Embryonic facial prominence (tissue), 1 donor: ENCODE measurements around the gene ESYT3.
"Not testable (repeated sequence)": the region's sequence is repeated elsewhere in the genome, so short reads cannot be mapped to it uniquely, and the experiment has no call there.

Experiments used
- DNase-seq: peaks from one replicate; pipeline ENCODE4 v3.0.0-alpha.2; 2016; ENCODE audit errors: extremely low spot score

ESYT3 gene

DNA sequence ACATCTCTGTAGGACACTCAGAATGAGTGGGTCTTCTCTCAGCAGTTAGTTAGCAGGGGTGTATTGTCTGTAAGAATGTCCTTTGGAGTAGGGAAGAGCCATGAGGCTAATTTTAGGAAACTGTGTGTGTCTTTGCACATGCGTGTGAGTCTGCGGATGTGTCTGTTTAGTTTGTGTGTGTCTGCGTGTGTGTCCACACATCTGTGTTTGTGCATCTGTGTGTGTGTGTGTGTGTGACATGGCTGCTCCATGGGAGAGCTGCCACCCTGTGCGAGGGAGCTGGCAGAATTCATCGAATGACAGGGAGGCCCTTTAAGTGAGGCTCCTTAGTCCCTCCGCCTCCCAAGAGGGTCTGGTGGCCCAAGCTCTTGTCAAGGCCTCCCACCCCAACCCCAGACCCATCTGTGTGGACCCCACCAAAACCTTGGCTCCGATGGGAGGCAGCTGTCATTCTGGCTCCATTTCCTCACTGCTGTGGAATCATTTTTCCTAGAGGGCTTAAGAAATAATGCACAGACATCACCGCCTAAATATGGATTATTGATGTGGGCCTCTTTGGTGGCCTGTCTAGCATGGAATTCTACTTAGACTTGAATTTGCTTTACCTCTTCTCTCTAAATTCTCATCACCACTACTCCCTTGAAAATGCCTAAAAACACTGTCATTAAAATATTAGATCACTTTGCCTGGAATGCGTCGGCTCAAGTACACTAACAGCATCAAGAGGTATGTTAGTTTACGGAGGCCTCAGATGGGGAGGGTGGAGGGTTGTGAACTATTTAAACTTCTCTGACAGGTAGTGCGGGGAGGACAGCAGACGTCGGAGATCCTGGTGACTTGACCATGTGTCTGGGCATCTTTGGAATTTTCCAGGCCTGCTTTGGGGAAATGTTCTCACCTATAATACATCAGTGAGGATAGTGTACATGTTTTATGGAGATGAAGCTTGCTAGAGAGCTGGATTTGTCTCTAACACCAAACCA is 9.4 kb downstream of the ESYT3 start:
- no peak for DNase-seq

DNA sequence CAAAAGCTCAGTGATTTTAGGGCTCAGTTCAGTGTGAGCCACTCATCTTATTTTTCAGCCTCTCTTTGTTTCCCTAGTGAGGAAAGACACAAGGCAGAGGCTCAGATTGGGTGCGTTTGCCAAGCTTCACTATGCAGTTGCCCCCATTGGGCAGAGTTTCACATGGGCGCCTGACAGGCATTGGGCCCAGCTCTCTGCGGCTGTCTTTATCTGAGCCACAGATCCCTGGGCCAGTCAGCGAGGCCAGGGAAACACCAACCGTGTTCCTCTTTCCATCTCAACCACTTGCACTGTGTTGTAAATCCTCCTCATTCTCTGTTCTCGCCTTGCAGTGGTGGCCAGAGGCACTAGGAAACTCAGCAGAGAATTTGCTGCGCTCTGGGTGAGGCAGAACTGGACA is 10.8 kb downstream of the ESYT3 start:
- no peak for DNase-seq

DNA sequence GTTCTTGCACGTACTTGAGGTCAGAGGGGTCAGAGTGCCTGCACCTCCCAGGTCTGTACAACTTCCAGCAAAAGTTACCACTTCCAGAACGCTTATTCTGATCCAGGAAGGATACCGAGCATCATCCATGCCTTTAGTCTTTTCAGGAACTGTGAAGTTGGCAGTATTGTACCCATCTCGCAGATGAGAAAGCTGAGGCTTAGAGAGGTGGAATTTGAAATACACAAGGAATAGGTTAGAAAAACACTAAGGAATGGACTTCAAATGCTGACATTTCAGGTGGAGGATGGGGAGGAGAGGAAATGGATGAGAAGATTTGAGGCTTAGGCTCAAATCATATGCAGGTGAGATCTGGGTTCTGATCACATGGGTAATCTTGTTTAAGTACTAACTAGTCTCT is 11.2 kb downstream of the ESYT3 start:
- DNase-seq = no peak

DNA sequence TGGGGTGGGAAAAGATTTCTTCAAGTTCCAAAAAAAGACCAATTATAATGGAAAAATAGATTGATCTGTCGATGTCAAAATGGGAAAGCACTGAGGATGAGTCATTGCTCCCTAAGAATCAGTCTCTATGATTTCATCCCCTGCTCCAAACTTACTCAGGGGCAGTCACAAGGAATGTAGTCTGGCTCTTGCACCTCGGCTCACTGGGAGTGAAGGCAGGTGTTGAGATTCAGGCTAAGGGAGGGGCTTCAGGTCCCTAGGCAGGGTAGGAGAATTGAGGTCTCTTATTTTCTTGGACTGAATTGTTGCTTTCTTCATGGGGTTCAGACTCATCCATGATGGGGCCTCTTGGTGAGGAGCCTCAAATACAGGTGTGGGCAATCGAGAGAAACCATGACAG is 14.2 kb downstream of the ESYT3 start:
- no peak for DNase-seq

DNA sequence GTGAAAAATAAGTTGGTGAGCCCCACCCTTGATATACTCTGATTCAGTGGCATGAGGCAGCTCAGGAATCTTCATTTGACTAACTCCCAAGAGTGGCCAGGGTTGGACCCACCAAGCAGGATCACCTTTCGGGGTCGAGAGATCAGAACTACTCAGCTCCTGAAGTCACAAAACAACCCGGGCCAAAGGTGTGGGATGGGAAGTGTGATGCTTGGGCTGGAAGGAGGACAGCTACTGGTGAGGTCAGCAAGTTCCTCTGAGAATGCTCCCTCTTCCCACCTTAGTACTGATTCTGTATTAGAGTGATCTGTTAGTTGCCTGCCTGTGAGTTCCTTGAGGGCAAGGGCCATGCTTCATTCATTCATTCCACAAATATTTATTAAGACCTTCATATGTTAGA is 15.1 kb downstream of the ESYT3 start:
- DNase-seq = no peak

DNA sequence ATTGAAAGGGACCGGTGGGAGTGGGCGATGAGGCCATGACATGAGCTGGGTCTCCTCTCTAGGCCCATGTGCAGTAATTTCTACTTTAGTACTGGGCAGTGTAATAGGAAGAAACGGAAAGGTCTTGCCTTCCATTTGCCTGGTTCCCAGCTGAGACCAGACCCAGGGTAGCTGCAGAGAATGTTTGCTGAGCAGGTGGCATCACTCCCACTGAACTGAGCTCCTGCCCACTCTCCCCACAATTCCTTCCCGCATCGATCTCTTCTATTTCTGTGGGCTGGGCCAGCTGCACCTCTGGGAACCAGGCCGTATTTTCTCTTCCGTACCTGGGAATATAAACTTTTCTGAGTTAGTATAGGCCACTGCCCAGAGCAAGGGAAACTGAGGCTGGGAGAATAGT is 15.8 kb downstream of the ESYT3 start:
- no peak for DNase-seq

DNA sequence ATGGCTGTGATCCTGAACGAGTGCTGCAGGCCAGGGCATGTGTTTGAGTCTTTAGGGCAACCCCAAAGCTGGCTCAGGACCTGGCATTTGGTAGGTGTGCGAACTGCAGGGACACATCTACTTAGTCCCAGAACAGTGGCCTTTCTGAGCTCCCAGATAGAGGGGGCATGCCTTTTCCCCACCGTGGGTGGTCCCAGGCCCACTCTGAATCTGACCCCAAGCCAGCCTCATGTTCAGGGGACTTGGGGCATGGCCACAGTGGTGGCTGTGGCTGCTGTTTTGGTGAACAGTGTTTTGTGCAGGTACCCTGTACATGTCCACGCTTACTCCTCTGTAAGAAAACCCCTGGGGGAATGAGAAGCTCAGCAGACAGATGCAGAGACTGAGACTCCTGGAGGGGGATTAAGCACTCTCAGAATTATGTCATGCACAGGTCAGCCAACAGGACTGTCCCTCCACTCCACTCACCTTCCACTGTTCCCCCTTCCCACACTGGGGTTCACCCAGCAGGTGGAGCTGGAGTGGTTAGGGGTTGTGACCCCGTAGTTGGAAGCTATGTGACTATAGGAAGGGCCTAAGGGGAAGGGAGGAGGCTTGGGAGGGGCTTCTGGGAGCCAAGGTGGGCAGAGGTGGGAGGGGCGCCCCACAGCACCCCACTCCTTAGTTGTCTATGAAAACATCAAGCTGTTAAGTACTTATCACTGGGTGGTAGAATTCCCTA is 16.4 kb downstream of the ESYT3 start:
- DNase-seq = no peak

DNA sequence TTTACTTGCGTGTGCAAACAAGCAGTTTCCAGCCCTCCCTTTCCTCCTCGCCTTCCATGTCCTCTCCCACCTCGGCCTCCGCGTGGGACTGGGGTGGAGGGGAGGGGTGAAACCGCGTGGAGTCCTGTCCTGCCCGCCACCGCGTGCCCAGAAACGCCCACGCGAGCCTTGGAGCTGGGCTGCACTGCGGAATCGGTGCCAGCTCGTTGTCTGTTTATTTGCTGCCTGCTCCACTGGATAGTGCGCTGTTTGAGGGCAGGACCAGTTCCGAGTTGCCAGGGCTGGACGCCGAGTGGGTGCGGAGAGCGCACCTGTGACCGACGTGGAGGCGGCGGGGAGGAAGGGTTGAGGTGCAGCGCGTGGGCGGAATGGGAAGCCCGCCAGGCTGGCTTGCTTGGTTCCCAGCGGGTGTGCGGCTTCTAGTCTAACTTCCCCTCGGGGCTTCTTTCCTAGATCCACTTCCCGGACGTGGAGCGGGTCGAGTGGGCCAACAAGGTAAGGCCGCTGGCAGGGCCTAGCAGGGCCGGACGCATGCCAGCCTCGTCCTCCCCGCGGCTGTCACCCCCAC is 17.3 kb downstream of the ESYT3 start:
- no peak for DNase-seq

DNA sequence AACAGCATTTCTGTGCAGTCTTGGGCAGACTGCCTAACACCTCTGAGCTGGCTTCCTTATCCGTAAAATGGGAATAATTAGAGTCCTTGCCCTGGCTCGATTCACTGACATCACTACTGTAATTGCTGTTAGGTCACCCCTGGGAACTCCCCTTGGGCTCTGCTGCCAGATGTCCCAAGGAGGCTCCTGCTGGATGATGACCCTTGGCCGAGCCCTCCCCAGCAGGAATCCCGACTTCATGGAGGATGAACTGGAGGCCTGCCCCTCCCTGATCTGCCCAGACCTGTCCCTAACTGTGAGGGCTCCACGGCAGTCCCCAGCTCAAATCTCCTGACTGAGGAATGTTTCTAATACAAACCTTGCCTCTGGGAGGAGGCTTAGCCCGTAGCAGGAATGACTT is 18.0 kb downstream of the ESYT3 start:
- DNase-seq = no peak

DNA sequence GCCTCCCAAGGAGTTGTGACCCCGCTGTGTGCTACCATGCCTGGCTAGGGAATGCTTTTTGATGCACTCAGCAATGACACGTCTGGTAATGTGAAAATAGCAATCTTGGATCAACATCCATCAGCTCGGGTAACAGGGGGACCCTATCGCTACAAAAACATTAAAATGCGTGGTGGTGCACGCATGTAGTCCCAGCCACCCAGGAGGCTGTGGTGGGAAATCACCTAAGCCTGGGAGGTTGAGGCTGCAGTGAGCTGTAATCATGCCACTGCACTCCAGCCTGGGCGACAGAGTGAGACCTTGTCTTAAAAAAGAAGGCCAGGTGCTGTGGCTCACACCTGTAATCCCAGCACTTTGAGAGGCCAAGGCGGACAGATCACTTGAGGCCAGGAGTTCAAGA is 19.5 kb downstream of the ESYT3 start:
- not testable (repeated sequence) for DNase-seq

DNA sequence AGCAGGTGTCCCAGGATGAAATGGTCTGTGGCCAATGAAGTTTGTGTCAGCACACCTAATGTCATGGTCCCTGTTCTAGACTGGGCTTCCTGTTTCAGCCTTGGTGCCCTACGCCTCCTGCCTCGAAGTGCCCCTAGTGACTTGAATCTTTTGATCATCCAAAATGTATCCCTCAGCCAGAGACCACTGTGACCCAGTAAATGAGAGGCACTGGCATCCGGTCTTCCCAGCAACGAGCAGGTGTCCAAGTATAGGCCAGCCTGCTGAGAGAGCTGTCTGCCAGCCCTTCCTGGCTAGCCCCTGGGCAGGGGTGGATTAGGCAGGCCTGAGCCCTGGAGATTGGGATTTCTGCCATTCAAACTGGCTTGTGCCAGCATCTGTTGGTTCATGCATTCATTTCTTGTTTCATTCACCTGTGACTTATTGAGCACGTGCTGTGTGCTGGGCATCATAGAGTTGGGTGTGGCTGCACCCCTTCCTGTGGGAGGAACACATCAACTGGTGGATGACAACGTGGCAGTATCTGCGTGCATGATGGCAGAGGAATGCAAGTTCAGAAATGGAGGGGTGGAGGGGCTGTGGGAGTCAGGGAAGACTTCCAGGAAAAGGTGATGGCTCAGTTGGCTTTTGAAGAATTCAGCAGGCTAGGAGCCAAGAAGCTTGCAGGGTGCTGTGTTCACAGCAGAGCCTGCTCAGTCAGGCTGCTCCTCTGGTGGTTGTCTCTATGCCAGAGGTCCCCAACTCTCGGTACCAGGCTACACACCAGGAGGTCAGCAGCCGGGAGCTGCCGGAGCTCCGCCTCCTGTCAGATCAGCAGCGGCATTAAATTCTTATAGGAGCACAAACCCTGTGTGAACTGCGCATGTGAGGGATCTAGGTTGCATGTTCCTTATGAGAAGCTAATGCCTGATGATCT is 21.6 kb downstream of the ESYT3 start:
- DNase-seq = no peak

DNA sequence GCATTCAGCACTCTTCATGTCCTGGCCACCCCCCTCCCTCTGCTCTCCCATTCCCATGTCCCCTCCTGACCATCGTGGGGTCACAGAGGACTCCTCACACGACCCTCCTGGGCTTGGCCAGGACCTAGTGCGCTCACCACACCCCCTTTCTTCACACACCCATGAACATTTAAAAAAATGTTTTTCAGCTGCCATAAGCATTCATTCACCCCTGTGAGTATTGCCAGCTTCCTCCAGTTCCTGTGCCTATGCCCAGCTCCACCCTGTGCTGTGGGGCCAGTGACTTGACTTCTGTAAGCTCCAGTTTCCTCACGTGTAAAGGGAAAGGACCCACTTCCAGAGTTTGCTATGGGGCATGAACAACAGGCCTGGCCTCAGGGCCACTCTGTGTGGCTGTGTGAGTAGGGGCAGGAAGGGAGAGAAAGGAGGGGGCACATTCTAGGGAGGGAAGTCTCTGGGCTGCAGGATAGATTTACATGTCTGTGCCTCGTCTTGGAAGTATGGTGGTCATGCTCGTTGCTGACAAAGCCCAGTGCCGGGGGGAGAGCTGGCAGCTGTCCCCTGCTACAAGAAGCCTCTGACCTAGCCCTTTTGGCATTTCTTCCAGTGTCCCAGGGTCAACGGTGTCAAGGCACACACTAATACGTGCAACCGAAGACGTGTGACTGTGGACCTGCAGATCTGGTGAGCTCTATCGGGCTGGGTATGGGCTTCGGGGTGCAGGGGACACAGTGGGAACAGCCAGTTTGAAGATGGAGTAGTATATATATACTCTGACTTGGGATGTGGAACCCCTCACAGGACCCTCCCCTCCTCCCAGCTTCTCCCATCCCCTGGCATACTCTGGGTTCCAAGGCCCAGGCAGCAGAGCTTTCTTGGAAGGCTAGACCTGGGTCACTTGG is 22.8 kb downstream of the ESYT3 start:
- DNase-seq = no peak

DNA sequence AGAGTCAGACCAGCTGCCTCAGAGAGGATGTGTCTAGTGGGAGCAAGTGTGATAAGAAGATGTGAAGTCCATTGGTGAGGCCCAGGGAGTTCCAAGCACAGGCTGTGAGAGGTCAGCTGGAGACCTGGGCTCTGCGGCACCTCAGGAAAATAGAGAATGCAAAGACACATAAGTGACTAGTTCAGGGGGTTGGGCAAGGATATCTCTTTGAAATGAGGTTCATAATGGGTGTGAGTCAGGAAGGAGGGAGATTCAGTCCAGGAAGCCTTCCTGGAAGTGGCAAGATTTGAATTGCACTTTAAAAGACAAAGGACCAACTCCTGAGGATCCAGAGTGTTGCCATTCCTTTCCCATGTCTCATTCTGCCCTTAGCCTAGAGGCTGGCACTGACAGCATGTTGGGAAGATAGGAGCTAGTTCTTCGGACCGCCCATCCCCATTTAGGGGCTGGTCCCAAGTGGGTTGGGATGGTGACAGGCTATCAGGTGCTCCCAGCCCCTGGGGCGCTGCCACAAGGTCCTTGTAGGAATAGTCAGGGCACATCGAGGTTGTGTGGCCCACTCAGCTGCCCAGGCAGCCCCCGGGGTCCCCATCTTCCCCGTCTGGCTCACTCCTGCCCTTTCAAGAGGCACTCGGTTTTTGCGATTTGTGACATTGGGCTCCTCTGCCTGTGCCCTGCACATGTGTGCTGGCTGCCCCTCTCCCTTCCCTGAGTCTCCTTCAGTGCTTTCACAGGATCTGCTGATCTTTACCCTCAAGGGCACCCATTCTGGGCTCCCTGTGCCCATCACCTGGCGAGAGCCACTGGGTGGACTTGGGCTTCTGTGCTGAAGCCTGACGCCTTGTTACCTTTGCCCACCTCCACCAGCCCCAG is 23.7 kb downstream of the ESYT3 start:
- DNase-seq = no peak

DNA sequence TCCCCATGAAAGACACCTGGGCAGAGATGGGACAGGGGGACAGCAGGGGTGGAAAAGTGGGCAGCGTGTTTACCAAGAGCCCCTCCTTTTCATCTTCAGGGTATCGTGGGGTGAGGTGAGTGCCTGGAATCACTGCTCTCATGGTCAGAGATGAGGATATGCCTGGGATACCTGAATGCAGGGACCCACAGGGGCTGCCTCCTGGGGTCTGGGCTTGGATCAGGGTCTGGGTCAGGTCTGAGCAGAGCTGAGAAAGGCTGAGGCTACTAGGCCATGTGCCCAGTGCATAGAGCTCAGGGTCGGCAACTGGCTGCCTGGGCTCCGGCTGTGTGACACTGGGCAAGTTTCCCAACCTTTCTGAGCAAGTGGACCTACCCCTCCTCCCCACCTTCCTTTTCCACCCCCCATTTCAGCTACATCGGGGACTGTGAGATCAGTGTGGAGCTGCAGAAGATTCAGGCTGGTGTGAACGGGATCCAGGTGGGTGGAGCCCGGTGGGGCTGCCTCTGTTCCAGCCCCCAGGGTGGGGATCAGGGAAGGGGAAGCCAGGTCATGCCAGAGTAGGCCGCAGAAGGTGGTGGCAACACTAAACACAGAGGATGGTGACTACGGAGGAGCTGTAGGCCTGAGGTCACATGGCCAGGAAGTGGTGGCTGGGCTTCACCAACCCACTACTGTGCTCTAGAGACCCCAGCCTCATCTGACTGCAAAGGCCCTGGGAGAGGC is 24.5 kb downstream of the ESYT3 start:
- no peak for DNase-seq

DNA sequence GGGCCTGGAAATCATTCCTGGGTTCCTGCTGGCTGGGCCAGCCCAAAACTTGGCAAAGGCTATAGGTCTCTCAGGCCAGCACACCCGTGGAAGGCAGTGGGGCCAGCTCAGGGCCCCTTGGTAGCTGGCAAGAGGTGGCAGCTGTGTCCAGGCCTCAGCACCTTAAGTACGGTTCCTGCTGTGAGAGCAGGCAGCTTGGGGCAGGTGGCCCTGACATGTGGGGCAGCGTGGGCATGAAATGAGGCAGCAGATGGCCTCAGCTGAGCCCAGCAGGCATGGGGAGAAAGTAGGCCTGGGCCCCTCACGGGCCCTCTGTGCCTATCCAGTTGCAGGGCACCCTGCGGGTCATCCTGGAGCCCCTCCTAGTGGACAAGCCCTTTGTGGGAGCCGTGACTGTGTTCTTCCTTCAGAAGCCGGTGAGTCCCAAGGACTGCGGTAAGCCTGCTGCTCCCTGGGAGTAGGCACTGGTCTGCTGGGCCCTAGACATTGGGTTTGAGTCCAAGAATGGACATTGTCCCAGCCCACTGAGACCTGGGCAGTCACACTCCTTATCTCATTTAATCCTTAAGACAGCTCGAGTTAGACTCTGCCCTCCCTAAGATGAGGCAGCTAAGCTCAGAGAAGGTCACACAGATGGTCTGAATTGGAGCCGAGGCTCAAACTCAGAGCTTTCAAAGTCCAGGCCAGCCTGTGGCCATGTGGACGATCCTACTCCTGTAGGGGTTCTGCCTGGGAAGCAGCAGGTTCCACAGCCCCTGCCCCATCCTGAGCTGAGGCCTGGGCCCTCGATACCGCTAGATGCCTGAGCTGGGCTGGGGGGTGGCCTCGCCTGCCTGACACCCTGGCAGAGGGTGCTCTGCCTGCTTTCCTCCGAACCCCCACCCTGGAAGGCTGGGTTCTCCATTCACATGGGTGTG is 25.5 kb downstream of the ESYT3 start:
- no peak for DNase-seq

DNA sequence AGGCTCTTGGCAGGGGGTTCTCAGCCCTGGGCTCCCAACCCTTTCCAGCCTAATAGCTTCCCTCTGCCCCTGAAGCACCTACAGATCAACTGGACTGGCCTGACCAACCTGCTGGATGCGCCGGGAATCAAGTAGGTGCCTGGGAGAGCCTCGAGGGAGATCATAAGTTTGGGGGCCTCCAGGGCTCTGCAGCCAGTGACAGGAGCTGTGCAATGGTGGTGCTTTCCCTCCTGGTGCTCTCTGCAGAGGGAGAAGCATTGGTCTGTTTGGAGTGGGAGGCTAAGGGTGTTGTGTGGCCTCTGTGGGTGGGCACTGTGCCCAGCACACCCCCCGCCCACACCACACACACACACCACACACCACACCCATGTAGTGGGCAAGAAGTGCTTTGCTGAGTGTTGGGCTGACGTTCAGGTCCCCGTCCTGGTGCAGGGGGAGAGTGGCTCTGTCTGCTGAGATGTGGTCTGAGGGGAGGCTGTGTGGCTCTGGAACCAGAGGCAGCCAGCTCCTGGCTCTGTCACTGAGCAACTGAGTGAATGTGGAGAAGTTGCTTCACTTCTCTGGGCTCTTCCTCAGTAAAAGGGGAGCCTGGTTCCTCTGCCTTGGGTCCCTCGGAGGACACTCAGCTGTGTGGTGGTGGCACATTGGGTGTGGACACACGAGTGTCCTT is 26.3 kb downstream of the ESYT3 start:
- no peak for DNase-seq

DNA sequence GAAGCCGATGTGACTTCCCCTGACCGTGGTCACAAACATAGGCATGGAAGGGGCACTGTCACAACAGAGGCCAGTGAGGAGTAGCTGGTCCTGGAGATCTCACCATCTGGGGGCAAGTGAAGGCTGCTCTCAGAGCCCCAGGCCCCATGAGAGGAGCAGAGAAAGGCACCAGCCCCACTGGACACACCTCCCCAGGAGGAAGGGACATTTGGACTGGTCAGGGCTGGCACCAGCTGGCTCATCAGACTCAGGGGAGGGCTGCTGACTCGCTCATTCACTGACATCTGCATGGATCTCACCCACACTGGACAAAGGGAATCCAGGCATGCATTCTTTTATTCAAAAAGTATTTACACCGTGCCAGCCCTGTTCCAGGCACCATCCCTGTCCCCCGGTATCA is 26.8 kb downstream of the ESYT3 start:
- no peak for DNase-seq
